Measurements from ENCODE around the gene NBAS. TPM values are rescaled to one million over a fixed set of nuclear protein-coding genes. Genes with fewer than 3 reads are reported as not detected.

The NBAS gene
- total RNA-seq, 3 donors from 2014 or later (not counting 1 experiment from before 2014, with no cell fraction given): 27.8 to 34.7 (median 29.2) TPM

- no peaks in the 10 kb centered on the region for H3K9me3 ChIP-seq (ENCODE audit: control insufficient read depth, insufficient read depth, low read length)
- no peak for ATAC-seq
- no peaks in the 10 kb centered on the region for H3K4me1 Mint-ChIP-seq
- H3K36me3 ChIP-seq (ENCODE audit: control insufficient read depth, insufficient read depth, low read length): peaks cover 22% of the 10 kb centered on the region
- H3K4me3 ChIP-seq (ENCODE audit: low read length): no peak overlapping the region
- H3K27me3 ChIP-seq (ENCODE audit: control insufficient read depth, insufficient read depth, low read length): no peaks in the 10 kb centered on the region
- no peak for DNase-seq
- H3K36me3 Mint-ChIP-seq: peaks cover 16% of the 10 kb centered on the region
- 95% methylated on average over 5 of the region's 5 CpGs for WGBS (ENCODE audit: insufficient coverage)
- no peak overlapping the region for H3K4me3 Mint-ChIP-seq
- TF ChIP-seq CTCF (IDR thresholded peaks at IDR 0.05): no peak
- H3K27me3 Mint-ChIP-seq (ENCODE audit: low read depth in 2 of 2): no peaks in the 10 kb centered on the region
- H3K27ac ChIP-seq (ENCODE audit: low read length): no peak overlapping the region
- H3K4me1 ChIP-seq (ENCODE audit: control insufficient read depth, insufficient read depth, low read length): no peaks in the 10 kb centered on the region
- no peaks in the 10 kb centered on the region for H3K9me3 Mint-ChIP-seq
- no peak overlapping the region for H3K27ac Mint-ChIP-seq
- intact Hi-C loops (cut with micrococcal nuclease): no loop called here
These were observed 28.1 kb downstream of the NBAS start for GRCh38 chr2:15532996-15533395.

DNA sequence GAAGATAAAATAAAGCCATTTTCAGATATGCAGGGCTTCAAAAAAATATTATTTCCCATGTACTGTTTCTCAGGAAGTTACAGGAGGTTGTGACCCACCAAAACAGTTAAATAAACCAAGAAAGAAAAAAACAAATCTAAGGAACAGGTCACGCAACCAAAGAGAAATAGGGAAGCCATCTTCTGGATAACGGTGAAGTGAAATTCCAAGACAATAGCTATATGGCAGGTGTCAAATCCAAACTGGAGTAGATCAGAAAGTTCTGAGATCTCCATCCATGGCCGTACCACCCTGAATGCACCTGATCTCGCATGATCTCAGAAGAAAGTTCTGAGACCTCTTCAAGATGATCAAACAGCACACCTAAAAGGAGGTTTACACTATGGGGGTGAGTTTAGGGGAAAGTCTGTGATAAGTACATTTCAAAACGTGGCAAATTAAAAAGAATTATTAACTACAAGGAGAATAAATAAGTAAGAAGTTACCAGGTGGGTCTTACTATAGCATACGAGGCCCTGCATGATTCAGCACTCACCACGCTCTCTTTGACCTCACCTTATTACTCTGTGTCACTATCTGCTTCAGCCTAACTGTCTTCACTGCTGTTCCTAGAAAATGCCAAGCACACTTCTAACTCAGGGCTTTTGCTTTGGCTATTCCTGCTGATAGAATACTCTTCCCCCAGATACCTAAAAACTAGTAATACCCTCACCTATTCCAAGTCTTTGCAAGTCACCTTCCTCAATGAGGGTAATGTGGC lies 29.9 kb downstream of the NBAS start:
- Histone ChIP-seq H3K27ac (ENCODE audit: low read length) (no peak overlapping the region), H3K36me3 (ENCODE audit: control insufficient read depth, insufficient read depth, low read length) (peaks cover 31% of the 10 kb centered on the region), H3K9me3 (ENCODE audit: control insufficient read depth, insufficient read depth, low read length) (no peaks in the 10 kb centered on the region), H3K27me3 (ENCODE audit: control insufficient read depth, insufficient read depth, low read length) (no peaks in the 10 kb centered on the region), H3K4me1 (ENCODE audit: control insufficient read depth, insufficient read depth, low read length) (no peaks in the 10 kb centered on the region), H3K4me3 (ENCODE audit: low read length) (no peak overlapping the region)
- Mint-ChIP-seq H3K4me3 (no peak overlapping the region), H3K4me1 (no peaks in the 10 kb centered on the region), H3K36me3 (peaks cover 16% of the 10 kb centered on the region), H3K27ac (no peak overlapping the region), H3K27me3 (ENCODE audit: low read depth in 2 of 2) (no peaks in the 10 kb centered on the region), H3K9me3 (no peaks in the 10 kb centered on the region)
- no peak for TF ChIP-seq CTCF (IDR thresholded peaks at IDR 0.05)
- WGBS (ENCODE audit: insufficient coverage): 95% methylated on average over 5 of the region's 7 CpGs
- no peak for DNase-seq
- ATAC-seq: no peak
- intact Hi-C loops (cut with micrococcal nuclease): no loop called here

DNA sequence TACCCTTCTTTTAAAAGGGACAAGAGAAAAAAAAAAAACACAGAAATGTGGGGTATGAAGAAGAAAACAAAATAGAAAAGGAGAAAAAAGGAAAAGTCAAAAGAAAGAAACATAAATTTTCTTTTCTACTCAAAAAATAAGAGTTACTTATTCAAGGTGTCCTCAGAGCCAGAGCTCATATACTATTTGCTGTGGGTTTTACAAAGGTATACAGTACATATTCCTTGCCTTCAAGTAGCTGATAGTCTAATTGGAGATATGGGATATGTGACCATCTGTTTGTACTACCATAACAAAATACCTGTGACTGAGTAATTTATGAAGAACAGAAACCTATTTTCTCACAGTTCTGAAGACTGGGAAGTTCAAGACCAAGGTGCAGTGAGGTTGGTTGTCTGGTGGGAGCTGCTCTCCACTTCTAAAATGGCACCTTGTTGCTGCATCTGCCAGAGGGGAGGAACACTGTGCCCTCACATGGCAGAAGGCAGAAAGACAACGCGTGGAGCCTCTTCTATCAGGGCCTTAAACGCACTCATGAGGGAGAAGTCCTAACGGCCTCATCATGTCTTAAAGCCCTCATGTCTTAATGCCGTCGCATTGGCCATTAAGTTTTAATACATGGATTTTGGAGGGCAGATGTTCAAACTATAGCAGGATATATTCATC lies 33.9 kb downstream of the NBAS start:
- H3K36me3 Mint-ChIP-seq: no peaks in the 10 kb centered on the region
- H3K27me3 Mint-ChIP-seq (ENCODE audit: low read depth in 2 of 2): no peaks in the 10 kb centered on the region
- H3K4me3 Mint-ChIP-seq: no peak overlapping the region
- TF ChIP-seq CTCF (IDR thresholded peaks at IDR 0.05): no peak
- Histone ChIP-seq H3K4me3 (ENCODE audit: low read length) (no peak overlapping the region), H3K27ac (ENCODE audit: low read length) (no peak overlapping the region), H3K27me3 (ENCODE audit: control insufficient read depth, insufficient read depth, low read length) (no peaks in the 10 kb centered on the region), H3K9me3 (ENCODE audit: control insufficient read depth, insufficient read depth, low read length) (no peaks in the 10 kb centered on the region), H3K4me1 (ENCODE audit: control insufficient read depth, insufficient read depth, low read length) (no peaks in the 10 kb centered on the region), H3K36me3 (ENCODE audit: control insufficient read depth, insufficient read depth, low read length) (peaks cover 34% of the 10 kb centered on the region)
- intact Hi-C loops (cut with micrococcal nuclease): no loop called here
- 100% methylated on average over 4 of the region's 6 CpGs for WGBS (ENCODE audit: insufficient coverage)
- DNase-seq (no peak), ATAC-seq (no peak)
- no peak overlapping the region for H3K27ac Mint-ChIP-seq
- peaks cover 0 to 6% of the 10 kb centered on the region in 2 donors for H3K4me1 Mint-ChIP-seq
- no peaks in the 10 kb centered on the region for H3K9me3 Mint-ChIP-seq

Data from natural killer cell (primary cell).